Small intestine (tissue), 7 donors: ENCODE measurements around the gene ALAS1. TPM values are rescaled to one million over a fixed set of nuclear protein-coding genes. Genes with fewer than 3 reads are reported as not detected.

Experiments
- DNase-seq, 2 donors: peaks; one replicate each; pipeline versions ENCODE4 v3.0.0 to v3.0.0-alpha.2; 2013
- FAIRE-seq: peaks from 2 replicates; lab custom pipeline; 2012; peaks lifted over from hg19 to GRCh38; lab: Jason Lieb, UNC
- H3K27ac ChIP-seq, 3 donors: one replicate each; pipeline ENCODE4 v1.5.1; 2013; ENCODE audit warnings: low read length in 2 of 3, mild to moderate bottlenecking in 2 of 3, control low read depth in 1 of 3, inconsistent platforms in 1 of 3, low read depth in 1 of 3, moderate library complexity in 1 of 3
- H3K27me3 ChIP-seq, 3 donors: one replicate each; pipeline ENCODE4 v1.6.1; 2013; ENCODE audit warnings: low read length in 3 of 3, inconsistent platforms in 1 of 3; ENCODE audit not compliant: control insufficient read depth in 3 of 3, insufficient read depth in 3 of 3
- H3K36me3 ChIP-seq, 3 donors: one replicate each; pipeline ENCODE4 v1.6.1; 2013; ENCODE audit warnings: low read length in 3 of 3, inconsistent platforms in 1 of 3, low read depth in 1 of 3, mild to moderate bottlenecking in 1 of 3, moderate library complexity in 1 of 3; ENCODE audit not compliant: control insufficient read depth in 3 of 3, insufficient read depth in 2 of 3
- H3K4me1 ChIP-seq, 3 donors: one replicate each; pipeline ENCODE4 v1.6.1; 2013; ENCODE audit warnings: low read length in 2 of 3, inconsistent platforms in 1 of 3, low read depth in 1 of 3, mild to moderate bottlenecking in 1 of 3, moderate library complexity in 1 of 3; ENCODE audit not compliant: control insufficient read depth in 3 of 3, insufficient read depth in 2 of 3
- H3K4me3 ChIP-seq, 3 donors: one replicate each; pipeline ENCODE4 v1.5.1; 2013; ENCODE audit warnings: low read length in 3 of 3, control low read depth in 1 of 3, inconsistent platforms in 1 of 3, low read depth in 1 of 3, mild to moderate bottlenecking in 1 of 3, moderate library complexity in 1 of 3
- H3K9me3 ChIP-seq, 2 donors: one replicate each; pipeline ENCODE4 v1.6.1; 2013; ENCODE audit warnings: low read depth in 1 of 2, low read length in 1 of 2; ENCODE audit not compliant: control insufficient read depth in 2 of 2, insufficient read depth in 1 of 2
- WGBS, 3 donors: extraction: QIAGEN DNeasy Blood & Tissue Kit; methylation state at CpG; one replicate each; pipeline ENCODE4 v1.1.7; 2013; 5-methylcytosine and 5-hydroxymethylcytosine counted together
- polyA plus RNA-seq, 4 donors: library from polyadenylated mRNA; stranded (reverse) in 3 of 4; unstranded in 1 of 4; fragments of 200-250 nt in 3 of 4; fragments of 120-200 nt in 1 of 4; gene quantifications; one replicate each; pipeline versions ENCODE4 v1.2.1 to v1.2.3, GENCODE V29; 2013
- donor health status: healthy with polysubstance abuse.
- donor health status: control.
- donor health status: control.
- donor health status: Bipolar disorder and iron deficiency.
- donor health status: healthy.

ALAS1 gene
- polyA plus RNA-seq, 4 donors = 40.9 to 99.7 (median 65.3) TPM

DNA sequence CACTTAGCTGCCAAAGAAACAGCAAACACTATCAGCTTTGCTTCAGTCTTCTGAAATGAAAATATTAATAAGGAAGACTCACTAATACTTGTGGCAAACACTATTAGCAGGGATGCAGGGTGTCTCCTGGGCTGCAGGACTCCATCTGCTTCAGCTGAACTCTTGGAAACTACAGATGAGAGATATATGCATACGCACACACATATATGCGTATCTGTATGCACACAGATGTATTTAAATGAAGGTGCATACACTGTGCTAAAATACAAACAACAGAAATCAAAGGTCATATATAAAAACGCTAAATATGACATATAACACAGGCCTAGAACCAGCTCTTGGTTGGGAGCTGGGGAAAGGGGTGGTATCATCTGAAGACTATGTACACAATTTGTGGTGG, 58.2 kb downstream of the ALAS1 start:
- peaks cover 34 to 74% (median 48%) of the 10 kb centered on the region in 3 donors for H3K36me3 ChIP-seq
- H3K4me1 ChIP-seq = peaks cover 0 to 16% (median 0%) of the 10 kb centered on the region in 3 donors
- H3K27ac ChIP-seq = no peak overlapping the region
- no peaks in the 10 kb centered on the region for H3K9me3 ChIP-seq
- no peak overlapping the region for H3K4me3 ChIP-seq
- H3K27me3 ChIP-seq = no peaks in the 10 kb centered on the region
- DNase-seq (no peak), FAIRE-seq (no peak)
- WGBS, 3 donors = 73 to 86% (median 75%) methylated on average over 3 of the region's 3 CpGs

DNA sequence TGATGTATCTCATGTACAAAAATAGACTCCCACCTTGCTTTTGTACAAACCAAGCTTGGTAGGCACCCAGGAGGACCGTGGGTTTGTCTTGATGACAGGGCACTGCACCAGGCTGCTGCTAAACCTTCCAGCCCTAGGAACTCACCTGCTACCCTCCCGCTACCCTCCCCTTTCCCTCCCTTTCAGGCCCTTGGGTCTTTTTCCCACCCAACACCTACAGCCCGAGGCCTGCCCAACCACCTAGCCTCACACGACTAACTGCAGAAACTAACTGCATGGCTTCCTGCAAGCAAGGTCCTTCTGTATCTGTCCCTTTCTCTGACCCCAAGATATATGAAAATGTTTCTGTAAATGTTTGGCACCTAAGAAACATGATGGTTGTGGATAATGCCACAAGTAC, 58.7 kb downstream of the ALAS1 start:
- 76 to 80% (median 80%) methylated on average over 4 of the region's 4 CpGs for WGBS, 3 donors
- Histone ChIP-seq H3K4me1 (peaks cover 0 to 16% (median 0%) of the 10 kb centered on the region in 3 donors), H3K4me3 (no peak overlapping the region), H3K36me3 (peaks cover 34 to 69% (median 47%) of the 10 kb centered on the region in 3 donors), H3K27ac (no peak overlapping the region), H3K9me3 (no peaks in the 10 kb centered on the region), H3K27me3 (no peaks in the 10 kb centered on the region)
- no peak for DNase-seq
- FAIRE-seq = no peak

DNA sequence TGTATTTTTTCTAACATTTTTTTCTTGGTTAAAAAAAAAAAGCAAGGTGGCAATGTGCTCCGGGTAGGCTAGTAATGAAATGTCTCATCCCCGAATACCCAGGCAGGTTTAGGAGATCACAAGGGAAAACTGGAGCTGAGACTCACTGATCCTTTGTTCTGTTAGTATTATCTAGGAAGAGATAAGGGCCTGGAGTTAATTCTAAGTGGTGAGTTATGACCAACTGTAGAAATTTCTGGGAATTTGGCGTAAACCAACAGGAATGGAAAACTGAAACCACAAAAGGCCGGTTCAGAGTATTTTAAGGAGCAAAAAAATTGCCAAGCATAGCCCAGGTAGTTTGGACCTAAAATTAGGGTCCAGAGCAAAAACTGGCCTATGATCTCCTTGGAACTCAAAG, 60.0 kb downstream of the ALAS1 start:
- Histone ChIP-seq H3K4me3 (no peak overlapping the region), H3K27ac (no peak overlapping the region), H3K36me3 (peaks cover 40 to 65% (median 52%) of the 10 kb centered on the region in 3 donors), H3K9me3 (no peaks in the 10 kb centered on the region), H3K27me3 (no peaks in the 10 kb centered on the region), H3K4me1 (peaks cover 0 to 16% (median 0%) of the 10 kb centered on the region in 3 donors)
- no peak for FAIRE-seq
- WGBS, 3 donors = 70 to 75% (median 73%) methylated on average over 4 of the region's 4 CpGs
- DNase-seq = no peak

DNA sequence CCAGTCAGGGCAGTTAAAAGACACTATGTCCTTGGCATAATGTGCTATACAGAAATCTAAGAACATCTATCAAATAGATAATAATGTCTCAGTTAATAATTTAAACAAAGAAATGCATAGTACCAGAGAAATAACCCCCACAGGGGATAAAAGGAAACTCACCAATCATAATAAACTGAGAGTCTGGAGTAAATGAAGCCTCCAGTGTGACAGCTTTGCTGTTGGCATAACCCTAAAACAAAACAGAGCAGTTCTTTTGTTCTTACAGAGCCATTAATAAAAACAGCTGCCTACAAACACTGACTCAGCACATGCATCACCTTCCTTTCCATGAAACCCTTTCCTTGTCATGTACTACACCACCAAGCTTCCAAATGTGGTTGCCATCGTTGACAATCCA, 61.1 kb downstream of the ALAS1 start:
- Histone ChIP-seq H3K4me1 (peaks cover 0 to 16% (median 0%) of the 10 kb centered on the region in 3 donors), H3K4me3 (no peak overlapping the region), H3K27me3 (no peaks in the 10 kb centered on the region), H3K9me3 (no peaks in the 10 kb centered on the region), H3K36me3 (peaks cover 43 to 61% (median 49%) of the 10 kb centered on the region in 3 donors), H3K27ac (no peak overlapping the region)
- WGBS, 3 donors = 68 to 86% (median 68%) methylated on average over 1 of the region's 1 CpG
- FAIRE-seq (no peak), DNase-seq (no peak)

GRCh38 chr3:52259448-52259847, 61.5 kb downstream of the ALAS1 start:
- FAIRE-seq = no peak

GRCh38 chr3:52262447-52262846, 64.5 kb downstream of the ALAS1 start:
- Histone ChIP-seq H3K36me3 (peaks cover 35 to 47% (median 47%) of the 10 kb centered on the region in 3 donors), H3K4me1 (peaks cover 0 to 16% (median 0%) of the 10 kb centered on the region in 3 donors), H3K27ac (no peak overlapping the region), H3K9me3 (no peaks in the 10 kb centered on the region), H3K27me3 (no peaks in the 10 kb centered on the region), H3K4me3 (no peak overlapping the region)
- DNase-seq = no peak
- no peak for FAIRE-seq

More at GRCh38 chr3:52259448-52259847, 61.5 kb downstream of the ALAS1 start:
- DNase-seq = no peak
- Histone ChIP-seq H3K4me3 (no peak overlapping the region), H3K27ac (no peak overlapping the region), H3K4me1 (peaks cover 0 to 16% (median 0%) of the 10 kb centered on the region in 3 donors), H3K27me3 (no peaks in the 10 kb centered on the region), H3K36me3 (peaks cover 44 to 58% (median 52%) of the 10 kb centered on the region in 3 donors), H3K9me3 (no peaks in the 10 kb centered on the region)
- 89 to 93% (median 92%) methylated on average over 4 of the region's 4 CpGs for WGBS, 3 donors

Other genes starting within 250 kb of the ALAS1 start
- under 1 TPM in 2 of 4 donors, not detected in 2; 0.09 to 0.10 TPM for gene GPR62, start 242.8 kb upstream of the ALAS1 start, polyA plus RNA-seq
- gene PCBP4, start 230.7 kb upstream of the ALAS1 start, polyA plus RNA-seq = 10 to 100 TPM; 24.0 to 60.8 (median 39.2) TPM
- 100 to 1,000 TPM in 3 of 4 donors, 10 to 100 TPM in 1; 71.3 to 164 (median 125) TPM for gene ABHD14B, start 224.1 kb upstream of the ALAS1 start, polyA plus RNA-seq
- gene ABHD14A, start 223.1 kb upstream of the ALAS1 start, polyA plus RNA-seq = 10 to 100 TPM in 2 of 4 donors, 1 to 10 TPM in 2; 4.6 to 17.6 (median 10.4) TPM
- gene ACY1, start 214.6 kb upstream of the ALAS1 start, polyA plus RNA-seq = 1,000 to 10,000 TPM in 1 of 4 donors, 100 to 1,000 TPM in 3; 164 to 1,228 (median 588) TPM
- gene RPL29, start 202.3 kb upstream of the ALAS1 start, polyA plus RNA-seq = 1,000 to 10,000 TPM; 2,279 to 2,521 (median 2,399) TPM
- 1 to 10 TPM; 1.6 to 9.4 (median 4.4) TPM for gene DUSP7, start 141.6 kb upstream of the ALAS1 start, polyA plus RNA-seq
- gene POC1A, start 43.7 kb upstream of the ALAS1 start, polyA plus RNA-seq = 10 to 100 TPM in 1 of 4 donors, 1 to 10 TPM in 3; 2.7 to 19.4 (median 4.8) TPM
- gene TLR9, start 27.5 kb downstream of the ALAS1 start, polyA plus RNA-seq = under 1 TPM in 2 of 4 donors, not detected in 2; 0.12 to 0.30 TPM
- 10 to 100 TPM; 23.1 to 54.1 (median 50.7) TPM for gene TWF2, start 41.0 kb downstream of the ALAS1 start, polyA plus RNA-seq
- gene PPM1M, start 47.6 kb downstream of the ALAS1 start, polyA plus RNA-seq = 1 to 10 TPM; 1.8 to 9.3 (median 8.3) TPM
- gene WDR82, start 80.5 kb downstream of the ALAS1 start, polyA plus RNA-seq = 10 to 100 TPM; 25.9 to 64.3 (median 36.1) TPM
- gene GLYCTK, start 89.7 kb downstream of the ALAS1 start, polyA plus RNA-seq = 100 to 1,000 TPM in 3 of 4 donors, 10 to 100 TPM in 1; 97.5 to 184 (median 163) TPM
- gene DNAH1, start 118.2 kb downstream of the ALAS1 start, polyA plus RNA-seq = 10 to 100 TPM in 1 of 4 donors, 1 to 10 TPM in 3; 4.3 to 22.6 (median 7.5) TPM
- gene BAP1, start 211.8 kb downstream of the ALAS1 start, polyA plus RNA-seq = 10 to 100 TPM; 54.8 to 59.4 (median 58.0) TPM
- gene PHF7, start 212.5 kb downstream of the ALAS1 start, polyA plus RNA-seq = 10 to 100 TPM in 1 of 4 donors, 1 to 10 TPM in 3; 6.8 to 11.6 (median 8.8) TPM
- gene SEMA3G, start 246.9 kb downstream of the ALAS1 start, polyA plus RNA-seq = 10 to 100 TPM in 1 of 4 donors, 1 to 10 TPM in 2, under 1 TPM in 1; 0.67 to 30.4 (median 1.7) TPM